ENCODE measurements around the gene ADSS2.

Gene ADSS2

GRCh38 chr1:244448279-244449036 lies 3.3 kb downstream of the ADSS2 start:
- intact Hi-C loops (cut with DNase I) = no loop called here

GRCh38 chr1:244447552-244447951 lies 4.2 kb downstream of the ADSS2 start:
- intact Hi-C loops (cut with DNase I) = no loop called here
- DNase-seq = no peak

More at GRCh38 chr1:244448279-244449036, 3.3 kb downstream of the ADSS2 start:
- DNase-seq = no peak

GRCh38 chr1:244447024-244447423 lies 4.7 kb downstream of the ADSS2 start:
- intact Hi-C loops (cut with DNase I) = no loop called here
- no peak for DNase-seq

GRCh38 chr1:244445320-244446181 lies 6.2 kb downstream of the ADSS2 start:
- intact Hi-C loops (cut with DNase I) = no loop called here
- peak in 4 of 42 donors; percentile 8 to 55 (median 48) for DNase-seq

GRCh38 chr1:244444854-244445253 lies 6.9 kb downstream of the ADSS2 start:
- intact Hi-C loops (cut with DNase I) = no loop called here
- no peak for DNase-seq

- intact Hi-C loops (cut with DNase I) = no loop called here
- no peak for DNase-seq
Measured at GRCh38 chr1:244442850-244443249, 8.9 kb downstream of the ADSS2 start.

- intact Hi-C loops (cut with DNase I) = no loop called here
- no peak for DNase-seq
Measured at GRCh38 chr1:244439391-244440032, 12.2 kb downstream of the ADSS2 start.

- intact Hi-C loops (cut with DNase I) = no loop called here
- no peak for DNase-seq
Measured at GRCh38 chr1:244437086-244437468, 14.6 kb downstream of the ADSS2 start.

- intact Hi-C loops (cut with DNase I) = no loop called here
- DNase-seq = no peak
Measured at GRCh38 chr1:244436336-244437085, 15.2 kb downstream of the ADSS2 start.

- peak in 2 of 42 donors; percentile 13 to 25 for DNase-seq
- intact Hi-C loops (cut with DNase I) = no loop called here
Measured at GRCh38 chr1:244435562-244436205, 16.0 kb downstream of the ADSS2 start.

- intact Hi-C loops (cut with DNase I) = no loop called here
- no peak for DNase-seq
Measured at GRCh38 chr1:244431166-244431565, 20.5 kb downstream of the ADSS2 start.

GRCh38 chr1:244429818-244430217 lies 21.9 kb downstream of the ADSS2 start:
- no peak for DNase-seq
- intact Hi-C loops (cut with DNase I) = no loop called here

GRCh38 chr1:244427647-244428046 lies 24.1 kb downstream of the ADSS2 start:
- DNase-seq = no peak
- intact Hi-C loops (cut with DNase I) = no loop called here

- intact Hi-C loops (cut with DNase I) = no loop called here
- no peak for DNase-seq
Measured at GRCh38 chr1:244424649-244425334, 26.9 kb downstream of the ADSS2 start.

GRCh38 chr1:244422174-244422573 lies 29.5 kb downstream of the ADSS2 start:
- intact Hi-C loops (cut with DNase I) = no loop called here

GRCh38 chr1:244419024-244419423 lies 32.7 kb downstream of the ADSS2 start:
- intact Hi-C loops (cut with DNase I) = no loop called here
- no peak for DNase-seq

More at GRCh38 chr1:244422174-244422573, 29.5 kb downstream of the ADSS2 start:
- DNase-seq = no peak

- intact Hi-C loops (cut with DNase I) = no loop called here
- no peak for DNase-seq
Measured at GRCh38 chr1:244414543-244414942, 37.2 kb downstream of the ADSS2 start.

- no peak for DNase-seq
- intact Hi-C loops (cut with DNase I) = no loop called here
Measured at GRCh38 chr1:244413736-244414135, 38.0 kb downstream of the ADSS2 start.
